Activated effector memory CD4-positive, alpha-beta T cell treated with anti-CD3 and anti-CD28 coated beads, Interleukin-2, amount 50 U/mL, for 16 hours (primary cell): ENCODE data around the gene NR4A3.
A peak's percentile ranks its signal among the peaks of the same experiment; 100 is the strongest.
"Not testable (repeated sequence)": the region's sequence is repeated elsewhere in the genome, so short reads cannot be mapped to it uniquely, and the experiment has no call there.

Source experiments
- DNase-seq: peaks from one replicate; pipeline ENCODE4 v3.0.0-alpha.2; 2020

NR4A3 gene

GRCh38 chr9:99835581-99835980 lies 13.9 kb downstream of the NR4A3 start:
- no peak for DNase-seq

DNA sequence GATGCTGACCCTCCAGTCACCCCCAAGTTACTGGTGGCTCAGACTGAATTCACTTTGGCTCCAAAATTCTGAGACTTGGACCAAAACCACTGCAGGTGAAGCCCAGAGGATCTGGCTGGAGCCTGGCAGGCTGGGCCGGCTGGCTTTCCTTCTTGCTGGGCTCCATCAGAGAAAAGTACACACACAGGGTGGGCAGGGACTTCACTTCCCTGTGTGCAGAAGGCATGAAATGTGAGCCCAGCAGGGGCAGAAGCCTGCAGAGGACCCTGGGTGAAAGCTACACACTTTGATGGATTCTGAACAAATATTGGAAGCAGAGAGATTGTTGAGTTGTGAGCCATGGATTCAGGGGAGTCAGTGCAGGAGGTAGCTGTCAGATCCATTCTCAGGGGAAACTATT lies 18.4 kb downstream of the NR4A3 start:
- DNase-seq: no peak

- no peak for DNase-seq
Observed at GRCh38 chr9:99845063-99845462, 23.4 kb downstream of the NR4A3 start.

DNA sequence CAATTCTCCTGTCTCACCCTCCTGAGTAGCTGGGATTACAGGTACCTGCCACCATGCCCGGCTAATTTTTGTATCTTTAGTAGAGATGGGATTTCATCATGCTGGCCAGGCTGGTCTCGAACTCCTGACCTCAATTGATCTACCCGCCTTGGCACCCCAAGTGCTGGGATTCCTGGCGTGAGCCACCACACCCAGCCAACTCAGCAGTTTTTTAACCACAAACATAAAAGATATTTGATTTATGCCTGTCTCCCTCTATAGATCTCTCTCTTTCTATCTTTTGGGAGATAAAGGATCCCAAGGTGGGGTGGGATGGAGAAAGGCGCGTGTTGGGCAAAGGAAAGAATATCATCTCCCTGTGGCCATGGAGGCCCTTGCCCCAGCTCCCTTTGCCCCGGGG lies 26.8 kb downstream of the NR4A3 start:
- DNase-seq: no peak

GRCh38 chr9:99850736-99851499 lies 29.2 kb downstream of the NR4A3 start:
- DNase-seq: no peak

DNA sequence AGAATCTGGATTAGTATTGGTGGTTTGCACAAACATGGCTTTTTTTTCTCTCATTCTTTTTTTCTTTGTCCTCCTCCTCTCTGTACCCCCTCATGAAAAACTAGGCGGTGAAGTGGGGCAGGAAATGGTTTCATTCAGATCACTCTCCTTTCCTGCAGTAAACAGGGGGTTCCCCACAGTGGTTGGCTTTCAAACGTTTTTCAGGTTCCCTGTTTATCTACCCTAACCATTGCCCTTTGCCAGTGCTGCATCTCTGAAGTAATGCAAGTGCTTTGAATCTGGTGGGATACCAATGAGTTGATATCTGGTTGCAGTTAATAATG lies 29.8 kb downstream of the NR4A3 start:
- peak; percentile 66 for DNase-seq

DNA sequence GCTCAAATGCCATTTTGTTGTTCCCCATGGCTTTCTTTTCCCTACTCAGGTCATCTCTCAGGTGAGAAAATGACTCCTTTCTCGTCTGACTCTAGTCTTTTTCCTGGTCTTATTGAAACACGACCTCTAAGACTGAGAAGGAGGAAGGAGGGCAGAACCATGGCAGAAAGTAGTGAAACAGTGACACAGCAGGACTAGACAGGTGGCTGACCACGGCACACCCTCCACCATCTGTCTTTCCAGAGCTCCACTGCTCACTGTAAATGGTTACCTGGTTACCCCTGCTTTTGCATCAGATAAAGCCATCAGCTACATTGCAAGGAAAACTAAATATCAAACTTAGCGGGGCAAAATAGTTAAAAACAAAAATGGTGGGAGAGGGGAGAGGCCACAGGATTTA lies 30.9 kb downstream of the NR4A3 start:
- DNase-seq: no peak

DNA sequence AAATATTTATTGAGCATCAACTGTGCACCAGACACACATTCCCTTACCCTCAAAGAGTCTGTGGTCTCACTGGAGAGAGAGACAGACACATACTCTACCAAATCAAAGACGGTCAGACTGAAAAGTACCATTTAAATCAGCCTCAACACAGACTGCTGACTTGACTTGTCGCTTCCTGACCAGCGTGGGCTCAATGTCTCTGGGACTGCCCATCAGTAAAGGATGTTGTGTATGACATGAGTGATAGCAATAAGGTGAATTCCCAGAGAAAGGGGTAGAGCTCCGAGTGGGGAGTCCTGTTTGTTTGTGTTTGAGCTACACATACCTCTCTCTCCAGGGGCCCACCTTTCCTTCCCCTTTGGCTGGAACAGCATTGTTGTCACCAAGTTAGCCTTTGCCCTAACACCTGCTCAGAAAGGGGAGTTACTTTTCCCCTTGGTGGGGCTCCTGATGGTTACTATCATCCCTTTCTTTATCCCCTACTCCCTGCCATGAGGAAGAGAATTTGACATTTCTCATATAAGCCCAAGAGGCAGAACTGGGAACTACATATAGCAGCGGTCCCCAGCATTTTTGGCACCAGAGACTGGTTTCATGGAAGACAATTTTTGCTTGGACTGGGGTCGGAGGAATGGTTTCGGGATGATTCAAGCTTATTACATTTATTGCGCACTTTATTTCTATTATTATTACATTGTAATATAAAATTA lies 33.9 kb downstream of the NR4A3 start:
- no peak for DNase-seq

GRCh38 chr9:99857576-99857975 lies 35.9 kb downstream of the NR4A3 start:
- not testable (repeated sequence) for DNase-seq

GRCh38 chr9:99858087-99858486 lies 36.4 kb downstream of the NR4A3 start:
- DNase-seq: no peak

GRCh38 chr9:99859243-99859980 lies 37.7 kb downstream of the NR4A3 start:
- no peak for DNase-seq

DNA sequence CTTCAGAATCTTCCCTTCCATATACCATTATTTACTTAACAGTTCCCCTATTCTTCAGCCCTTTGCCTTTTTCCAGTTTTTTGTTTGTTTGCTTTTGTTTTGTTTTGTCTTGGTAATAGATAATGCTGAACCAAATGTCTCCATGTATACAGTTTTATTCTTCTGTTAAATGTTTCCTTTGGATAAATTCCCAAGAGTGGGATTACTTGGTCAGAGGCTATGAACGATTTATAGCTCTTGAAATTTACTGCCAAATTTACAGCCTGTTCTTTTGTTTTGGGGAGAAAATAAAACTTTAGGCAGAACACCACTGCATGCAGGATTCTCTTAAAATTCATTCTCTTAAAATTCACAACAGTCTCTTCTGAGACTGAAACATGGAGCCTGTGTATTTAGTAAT lies 38.6 kb downstream of the NR4A3 start:
- DNase-seq: no peak

DNA sequence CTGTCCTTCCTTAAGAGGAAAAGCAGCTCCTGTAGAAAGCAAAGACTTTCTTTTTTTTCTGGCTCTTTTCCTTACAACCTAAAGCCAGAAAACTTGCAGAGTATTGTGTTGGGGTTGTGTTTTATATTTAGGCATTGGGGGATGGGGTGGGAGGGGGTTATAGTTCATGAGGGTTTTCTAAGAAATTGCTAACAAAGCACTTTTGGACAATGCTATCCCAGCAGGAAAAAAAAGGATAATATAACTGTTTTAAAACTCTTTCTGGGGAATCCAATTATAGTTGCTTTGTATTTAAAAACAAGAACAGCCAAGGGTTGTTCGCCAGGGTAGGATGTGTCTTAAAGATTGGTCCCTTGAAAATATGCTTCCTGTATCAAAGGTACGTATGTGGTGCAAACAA lies 42.3 kb downstream of the NR4A3 start:
- no peak for DNase-seq

GRCh38 chr9:99866398-99866797 lies 44.7 kb downstream of the NR4A3 start:
- no peak for DNase-seq

GRCh38 chr9:99867536-99867935 lies 45.9 kb downstream of the NR4A3 start:
- DNase-seq: no peak

GRCh38 chr9:99867968-99868367 lies 46.3 kb downstream of the NR4A3 start:
- DNase-seq: no peak

- no peak for DNase-seq
Observed at GRCh38 chr9:99868845-99869244, 47.2 kb downstream of the NR4A3 start.

GRCh38 chr9:99870126-99870525 lies 48.4 kb downstream of the NR4A3 start:
- no peak for DNase-seq

DNA sequence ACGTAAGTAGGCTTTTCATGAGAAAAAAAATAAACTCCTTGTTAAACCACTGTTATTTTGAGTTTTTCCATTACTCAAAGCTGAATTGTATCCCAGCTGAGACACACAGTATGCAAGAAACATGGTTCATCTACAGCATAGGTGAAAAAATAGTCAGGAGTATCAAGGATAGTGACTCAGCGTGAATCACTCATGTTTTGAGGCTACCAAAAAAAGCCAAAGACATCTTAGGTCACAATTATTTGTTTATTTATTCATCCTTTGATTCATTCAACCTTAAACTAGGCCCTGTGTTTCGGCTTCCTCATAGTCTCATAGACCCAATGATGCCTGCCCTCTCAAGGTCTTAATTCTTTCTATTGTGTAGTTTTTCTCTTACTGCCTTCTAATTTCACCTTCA lies 51.8 kb downstream of the NR4A3 start:
- DNase-seq: no peak

- no peak for DNase-seq
Observed at GRCh38 chr9:99873943-99874584, 52.4 kb downstream of the NR4A3 start.

DNA sequence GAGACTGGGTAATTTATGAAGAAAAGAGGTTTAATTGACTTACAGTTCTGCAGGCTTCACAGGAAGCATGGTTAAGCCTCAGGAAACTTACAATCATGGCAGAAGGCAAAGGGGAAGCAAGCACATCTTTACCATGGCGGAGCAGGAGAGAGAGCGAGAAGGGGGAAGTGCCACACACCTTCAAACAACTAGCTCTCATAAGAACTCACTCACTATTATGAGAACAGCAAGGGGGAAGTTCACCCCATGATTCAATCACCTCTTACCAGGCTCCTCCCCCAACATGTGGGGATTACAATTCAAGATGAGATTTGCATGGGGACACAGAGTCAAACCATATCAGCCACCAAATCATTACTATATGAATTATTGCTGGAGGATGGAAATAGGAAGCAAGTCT lies 54.5 kb downstream of the NR4A3 start:
- no peak for DNase-seq

DNA sequence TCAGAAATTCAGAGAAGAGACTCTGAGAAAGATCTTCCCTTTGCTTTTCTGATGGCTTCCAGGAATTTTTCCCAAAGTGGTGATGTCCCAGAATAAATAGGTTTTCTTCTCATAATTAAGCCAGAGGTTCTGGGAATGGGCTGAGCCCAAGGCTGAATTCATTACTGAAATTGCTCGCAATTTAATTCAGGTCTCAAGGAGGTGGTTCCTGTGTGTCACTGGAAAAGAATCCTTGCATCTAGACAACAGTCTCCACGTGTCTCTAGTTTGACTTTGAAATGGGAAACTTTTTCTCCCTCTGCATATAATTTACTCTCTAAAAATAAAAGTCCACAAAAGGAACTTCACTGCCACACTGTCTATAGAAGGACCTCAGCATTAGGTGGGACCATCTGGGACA lies 57.0 kb downstream of the NR4A3 start:
- DNase-seq: no peak

- no peak for DNase-seq
Observed at GRCh38 chr9:99881769-99882168, 60.1 kb downstream of the NR4A3 start.

DNA sequence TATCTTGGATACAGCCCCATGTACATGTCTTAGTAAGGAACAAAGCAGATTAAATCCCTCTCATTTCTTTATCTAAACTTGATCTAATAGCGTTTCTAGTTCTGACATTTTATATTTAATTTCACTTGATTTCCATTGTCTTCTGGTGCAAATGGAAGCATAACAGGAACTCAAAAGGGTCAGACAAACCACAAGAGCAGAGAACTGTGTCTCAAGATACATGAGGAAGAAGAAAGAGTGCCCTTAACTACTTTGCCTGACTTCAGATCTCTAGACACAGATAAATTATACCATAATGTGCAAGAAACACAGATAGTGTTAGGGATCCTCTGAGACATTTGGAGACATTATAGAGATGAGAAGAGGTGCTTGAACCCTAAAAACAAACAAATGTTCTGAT lies 64.1 kb downstream of the NR4A3 start:
- no peak for DNase-seq
